Right lobe of liver (tissue), 4 donors: ENCODE data around the gene ABHD12.

Experiments used
- POLR2A ChIP-seq: fragments of 450-650 bp; IDR thresholded peaks from one replicate; pipeline ENCODE4 v1.6.1; 2017; ENCODE audit warnings: antibody characterized with exemption, mild to moderate bottlenecking
- TF ChIP-seq, protein P1 (sequence below), 4 donors: fragments of 200-600 bp in 3 of 4; fragments of 450-650 bp in 1 of 4; IDR thresholded peaks; one replicate each; pipeline versions ENCODE4 v1.5.1 to v1.8.0; 2016 to 2022; ENCODE audit warnings: antibody characterized with exemption in 4 of 4, mild to moderate bottlenecking in 2 of 4
- donor health status: DM: no; HTN: no; CAD: no.
- donor health status: DM: no; HTN: no; CAD: no.
- donor health status: DM: no; HTN: yes; CAD: no.

DNA sequence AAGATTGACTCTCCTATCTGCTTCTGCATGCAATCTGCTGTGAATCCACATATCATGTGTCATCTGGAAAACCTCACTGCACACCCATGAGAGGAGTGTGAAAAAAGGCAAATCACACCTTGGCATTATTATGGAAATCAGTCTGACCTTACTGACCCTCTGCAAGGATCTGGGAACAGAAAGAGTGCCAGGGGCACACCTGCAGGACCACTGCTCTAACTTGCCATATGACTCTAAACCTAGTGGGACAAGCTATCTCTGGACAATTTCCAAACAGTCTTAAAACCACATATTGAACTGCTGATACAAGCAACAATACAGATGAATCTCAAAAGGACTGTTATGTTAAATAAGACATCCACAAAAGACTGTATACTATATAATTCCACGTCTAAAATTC, 50.3 kb downstream of the ABHD12 start:
- TF ChIP-seq, protein P1, sequence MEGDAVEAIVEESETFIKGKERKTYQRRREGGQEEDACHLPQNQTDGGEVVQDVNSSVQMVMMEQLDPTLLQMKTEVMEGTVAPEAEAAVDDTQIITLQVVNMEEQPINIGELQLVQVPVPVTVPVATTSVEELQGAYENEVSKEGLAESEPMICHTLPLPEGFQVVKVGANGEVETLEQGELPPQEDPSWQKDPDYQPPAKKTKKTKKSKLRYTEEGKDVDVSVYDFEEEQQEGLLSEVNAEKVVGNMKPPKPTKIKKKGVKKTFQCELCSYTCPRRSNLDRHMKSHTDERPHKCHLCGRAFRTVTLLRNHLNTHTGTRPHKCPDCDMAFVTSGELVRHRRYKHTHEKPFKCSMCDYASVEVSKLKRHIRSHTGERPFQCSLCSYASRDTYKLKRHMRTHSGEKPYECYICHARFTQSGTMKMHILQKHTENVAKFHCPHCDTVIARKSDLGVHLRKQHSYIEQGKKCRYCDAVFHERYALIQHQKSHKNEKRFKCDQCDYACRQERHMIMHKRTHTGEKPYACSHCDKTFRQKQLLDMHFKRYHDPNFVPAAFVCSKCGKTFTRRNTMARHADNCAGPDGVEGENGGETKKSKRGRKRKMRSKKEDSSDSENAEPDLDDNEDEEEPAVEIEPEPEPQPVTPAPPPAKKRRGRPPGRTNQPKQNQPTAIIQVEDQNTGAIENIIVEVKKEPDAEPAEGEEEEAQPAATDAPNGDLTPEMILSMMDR (IDR thresholded peaks at IDR 0.05), result no peak
- TF ChIP-seq POLR2A, result no peak
